CD1c-positive myeloid dendritic cell (primary cell): ENCODE results near the gene RNASET2.
"Not testable (repeated sequence)": the region's sequence is repeated elsewhere in the genome, so short reads cannot be mapped to it uniquely, and the experiment has no call there.

Experiments
- DNase-seq: peaks from one replicate; pipeline ENCODE4 v3.0.0-alpha.2; 2016; ENCODE audit errors: extremely low spot score

The RNASET2 gene

DNA sequence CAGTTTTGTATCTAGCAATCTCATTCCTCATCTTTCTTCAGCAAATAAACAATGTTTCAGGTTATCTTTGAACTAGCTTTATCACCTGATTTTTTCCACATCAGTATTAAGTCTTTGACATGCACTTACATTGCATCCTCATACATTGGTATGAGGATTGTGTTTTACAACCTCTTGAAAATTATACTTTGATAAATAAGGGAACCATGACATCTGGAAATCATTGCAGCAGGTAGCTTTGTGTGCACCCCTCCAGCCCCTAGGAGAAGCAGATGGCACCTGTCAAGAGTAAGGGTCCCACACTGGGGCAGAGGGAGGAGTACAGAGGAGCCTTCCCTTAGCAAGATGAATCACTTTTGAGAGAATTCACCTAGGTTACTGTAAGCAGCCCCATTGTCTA, 13.7 kb upstream of the RNASET2 start:
- no peak for DNase-seq

DNA sequence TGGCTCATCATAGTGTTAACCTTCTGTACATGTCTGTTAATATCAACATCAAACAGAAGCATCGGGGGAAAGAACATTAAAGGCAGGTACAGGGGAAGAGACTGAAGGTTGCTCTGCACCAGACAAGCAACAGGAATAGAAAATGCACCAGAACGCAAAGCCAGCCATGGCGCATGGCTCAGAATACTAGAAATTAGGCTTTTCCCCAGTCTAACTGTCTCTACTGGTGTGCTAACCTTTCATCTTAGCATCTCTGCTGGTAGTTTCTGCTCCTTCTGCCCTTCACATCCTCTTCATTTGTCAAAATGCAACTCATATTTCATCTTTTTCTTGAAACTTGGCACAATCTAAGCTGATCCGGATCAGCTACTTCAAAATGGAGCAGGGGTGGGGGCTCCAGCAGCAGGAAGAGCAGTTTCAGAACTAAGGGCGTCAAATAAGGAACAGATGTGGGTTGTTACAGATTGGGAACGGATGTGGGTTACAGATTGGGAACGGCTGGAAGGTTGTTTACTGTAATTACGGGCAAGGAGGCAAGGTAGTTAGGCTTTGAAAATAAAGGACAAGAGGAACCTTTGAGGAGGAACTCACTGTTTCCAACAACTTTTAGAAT, 13.1 kb upstream of the RNASET2 start:
- DNase-seq, result no peak

DNA sequence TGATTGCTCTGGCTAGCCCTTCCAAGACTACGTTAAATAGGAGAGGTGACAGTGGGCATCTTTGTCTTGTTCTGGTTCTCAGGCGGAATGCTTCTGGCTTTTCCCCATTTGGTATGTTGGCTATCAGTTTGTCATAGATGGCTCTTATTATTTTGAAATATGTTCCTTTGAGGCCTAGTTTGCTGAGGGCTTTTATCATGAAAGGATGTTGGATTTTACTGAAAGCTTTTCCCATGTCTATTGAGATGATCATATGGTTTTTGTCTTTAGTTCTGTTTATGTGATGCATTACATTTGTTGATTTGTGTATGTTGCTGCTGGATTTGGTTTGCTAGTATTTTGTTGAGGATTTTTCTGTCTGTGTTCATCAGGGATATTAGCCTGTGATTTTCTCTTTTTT, 9.9 kb upstream of the RNASET2 start:
- no peak for DNase-seq

DNA sequence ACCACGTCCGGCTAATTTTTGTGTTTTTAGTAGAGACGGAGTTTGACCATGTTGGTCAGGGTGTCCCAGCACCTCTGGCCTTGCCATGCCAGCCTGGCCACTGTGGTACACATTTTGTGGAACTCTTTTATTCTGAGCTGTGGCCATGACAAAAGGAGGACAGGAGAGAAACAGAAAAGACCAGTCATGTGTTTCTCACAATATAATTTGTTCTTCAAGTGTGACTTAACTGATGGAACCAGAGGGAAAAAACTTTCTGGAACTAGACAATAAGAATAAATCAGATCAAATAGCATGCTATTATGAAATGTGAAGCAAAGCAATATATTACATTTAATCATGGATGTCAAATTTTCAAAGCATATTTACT, 4.2 kb upstream of the RNASET2 start:
- no peak for DNase-seq

DNA sequence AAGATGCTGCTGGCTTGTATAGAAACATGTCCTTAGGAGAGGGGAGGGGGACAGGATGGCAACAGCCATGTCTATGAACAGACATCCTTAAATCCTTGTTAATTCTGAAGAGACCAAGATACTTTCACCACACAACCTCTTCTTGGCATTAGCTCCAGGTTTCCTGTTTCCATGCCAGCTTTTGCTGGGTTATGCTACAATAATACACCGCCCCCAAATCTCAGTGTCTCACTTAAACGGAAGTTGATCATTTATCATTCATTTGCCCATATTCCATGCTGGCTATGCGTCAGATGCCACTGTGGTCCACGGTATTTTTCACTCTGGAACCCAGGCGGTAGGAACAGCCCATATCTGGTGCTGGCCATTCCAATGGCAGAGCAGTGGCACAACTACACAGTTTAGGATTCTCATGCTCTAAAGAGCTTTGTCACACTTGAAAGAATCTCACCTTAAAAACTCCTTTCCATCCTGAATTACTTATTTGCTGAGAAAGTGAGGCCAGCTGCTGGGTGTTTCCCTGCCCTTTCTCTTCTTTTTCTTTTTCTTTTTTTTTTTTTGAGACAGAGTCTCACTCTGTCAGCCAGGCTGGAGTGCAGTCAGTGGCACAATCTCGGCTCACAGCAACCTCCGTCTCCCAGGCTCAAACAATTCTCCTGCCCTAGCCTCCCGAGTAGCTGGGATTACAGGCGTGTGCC, 3.7 kb upstream of the RNASET2 start:
- DNase-seq, result peak; percentile 36

DNA sequence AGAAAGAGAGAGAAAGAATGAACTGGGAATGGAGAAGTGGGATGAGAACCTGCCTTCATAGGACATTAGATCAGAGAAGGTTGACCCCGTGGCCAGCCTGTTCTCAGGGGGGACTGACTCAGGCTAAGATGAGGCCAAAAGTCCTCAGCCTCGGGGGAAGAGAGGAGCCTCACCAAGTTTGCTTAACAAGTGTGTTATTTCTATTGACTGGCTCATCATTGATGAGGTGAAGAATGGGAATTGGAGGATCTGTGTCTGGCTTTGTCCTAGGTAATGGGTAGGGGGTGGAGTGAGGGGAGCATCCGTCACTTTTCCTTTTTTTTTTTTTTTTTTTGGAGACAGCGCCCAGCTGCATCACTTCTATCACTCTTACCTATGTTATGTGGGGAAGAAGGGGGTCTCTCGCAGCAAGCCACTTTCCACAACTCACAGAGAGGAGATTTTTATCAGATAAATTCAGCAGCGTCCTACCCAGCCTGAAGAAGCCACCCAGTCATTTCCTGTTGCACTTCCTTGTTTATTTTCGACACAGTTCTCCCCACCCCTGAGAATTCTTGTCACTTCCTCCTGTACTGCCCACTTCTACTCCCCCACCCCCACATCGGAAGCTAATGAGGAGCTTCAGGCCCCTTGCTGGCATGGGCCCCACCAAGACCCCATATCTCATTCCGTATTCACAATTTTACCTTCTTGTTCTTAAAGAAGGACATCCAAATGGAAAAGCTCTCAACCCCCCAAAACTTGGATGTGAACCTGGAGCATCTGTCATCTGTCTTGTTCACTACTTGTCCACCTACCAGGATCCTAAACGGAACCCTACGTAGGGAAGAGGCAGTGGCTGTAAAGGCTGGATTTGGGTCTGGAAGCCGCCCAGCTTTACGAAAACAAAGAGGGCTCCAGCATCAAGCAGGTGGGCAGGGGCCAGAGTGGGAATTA, 2.8 kb upstream of the RNASET2 start:
- peak; percentile 83 for DNase-seq

DNA sequence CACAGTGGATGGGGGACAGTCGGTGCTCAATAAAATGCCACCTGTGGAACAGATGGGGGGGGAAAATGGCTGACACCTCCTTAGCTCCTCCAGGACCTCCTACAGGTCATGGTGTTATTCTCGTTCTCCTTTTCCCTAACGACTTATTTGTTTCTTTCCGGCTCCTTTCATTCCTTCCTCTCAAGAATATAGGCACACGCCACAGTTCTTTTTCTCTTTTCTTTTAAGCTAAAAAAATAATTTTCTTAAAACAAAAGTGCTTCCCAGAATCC, 1.4 kb upstream of the RNASET2 start:
- DNase-seq, result no peak

DNA sequence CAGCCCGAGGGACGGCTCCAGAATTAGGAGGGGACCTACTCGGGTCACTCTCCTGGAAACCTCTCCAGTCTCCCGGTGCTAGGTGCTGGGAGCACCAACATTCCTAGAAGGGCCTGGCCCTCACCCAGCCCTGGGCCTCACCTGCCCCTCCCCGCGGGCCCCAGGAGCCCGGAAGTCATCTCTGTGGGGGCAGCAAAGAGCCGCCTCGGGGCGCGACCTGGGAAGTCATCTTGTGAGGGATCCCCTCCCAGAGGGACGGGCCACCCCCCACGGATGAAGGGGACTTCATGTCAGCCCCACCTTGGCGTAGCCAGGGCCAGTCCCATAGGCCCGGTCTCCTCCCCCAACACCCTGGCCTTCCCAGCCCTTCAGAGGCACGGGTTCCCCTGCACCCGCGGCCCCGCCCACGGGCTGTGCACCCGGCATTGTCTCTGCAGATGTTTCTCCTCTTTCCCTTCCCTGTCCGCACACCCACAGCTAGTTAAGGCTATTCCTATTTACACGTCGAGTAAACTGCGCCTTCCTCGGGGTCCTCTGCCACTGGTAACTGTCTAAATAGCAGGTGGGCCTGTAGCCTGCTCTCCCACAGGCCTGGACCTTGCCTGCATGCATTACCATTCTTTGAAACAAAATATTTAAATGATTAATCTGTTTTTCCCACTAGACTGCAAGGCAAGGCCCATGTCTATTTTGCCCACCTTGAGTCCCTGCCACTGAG, 896 bp upstream of the RNASET2 start:
- peak; percentile 87 for DNase-seq

DNA sequence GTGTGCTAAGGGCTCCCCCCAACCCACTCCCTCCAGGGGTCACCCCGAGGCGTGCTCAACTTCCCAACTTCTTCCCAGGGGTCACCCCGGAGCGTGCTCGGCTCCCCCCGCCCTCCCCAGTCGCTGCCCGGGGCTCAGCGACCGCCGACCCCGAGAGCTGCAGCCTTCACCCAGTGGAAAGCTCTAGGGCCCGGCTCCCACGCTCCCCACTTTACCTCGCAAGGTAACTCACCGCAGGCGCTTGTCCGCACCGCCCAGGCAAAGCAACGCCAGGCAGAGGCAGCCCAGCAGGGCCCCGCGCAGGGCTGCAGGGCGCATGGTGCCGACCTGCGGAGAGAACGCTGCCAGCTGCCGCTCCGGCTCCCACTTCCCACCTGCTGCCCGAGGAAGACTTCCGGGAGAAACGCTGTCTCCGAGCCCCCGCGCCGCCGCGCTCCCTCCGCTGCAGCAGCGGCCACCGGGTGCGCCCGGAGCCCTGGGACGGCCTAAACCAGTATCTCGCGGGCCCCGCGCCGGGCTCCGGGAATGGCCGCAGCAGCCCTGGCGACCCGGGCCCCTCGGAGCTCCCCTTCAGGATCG, 396 bp downstream of the RNASET2 start:
- DNase-seq, result no peak

DNA sequence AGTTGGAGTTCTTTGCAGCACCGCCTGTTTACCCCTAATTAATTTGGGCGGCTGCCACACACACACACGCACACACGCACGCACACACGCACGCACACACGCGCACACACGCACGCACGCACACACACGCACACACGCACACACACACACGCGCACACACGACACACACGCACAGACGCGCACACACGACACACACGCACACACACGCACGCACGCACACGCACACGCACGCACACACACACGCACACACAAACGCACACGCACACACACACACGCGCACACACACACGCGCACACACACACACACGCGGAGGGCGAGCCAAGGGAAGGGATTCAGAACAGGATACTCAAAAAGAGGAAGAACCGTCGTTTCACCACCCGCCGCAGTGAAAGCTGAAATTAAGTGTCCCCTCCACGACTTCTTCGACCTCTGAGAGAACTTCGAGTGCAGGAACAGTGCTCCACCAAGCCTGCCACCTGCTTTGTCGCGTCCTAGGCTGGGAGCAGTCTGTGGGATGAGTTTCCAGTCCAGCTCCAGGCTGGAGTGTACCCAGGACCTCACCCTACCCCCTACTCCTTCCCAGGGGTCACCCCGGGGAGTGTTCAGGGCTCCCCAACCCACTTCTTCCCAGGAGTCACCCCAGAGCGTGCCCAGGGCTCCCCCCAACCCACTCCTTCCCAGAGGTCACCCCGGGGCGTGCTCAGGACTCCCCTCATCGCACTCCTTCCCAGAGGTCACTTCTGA, 1.1 kb downstream of the RNASET2 start:
- peak; percentile 89 for DNase-seq

DNA sequence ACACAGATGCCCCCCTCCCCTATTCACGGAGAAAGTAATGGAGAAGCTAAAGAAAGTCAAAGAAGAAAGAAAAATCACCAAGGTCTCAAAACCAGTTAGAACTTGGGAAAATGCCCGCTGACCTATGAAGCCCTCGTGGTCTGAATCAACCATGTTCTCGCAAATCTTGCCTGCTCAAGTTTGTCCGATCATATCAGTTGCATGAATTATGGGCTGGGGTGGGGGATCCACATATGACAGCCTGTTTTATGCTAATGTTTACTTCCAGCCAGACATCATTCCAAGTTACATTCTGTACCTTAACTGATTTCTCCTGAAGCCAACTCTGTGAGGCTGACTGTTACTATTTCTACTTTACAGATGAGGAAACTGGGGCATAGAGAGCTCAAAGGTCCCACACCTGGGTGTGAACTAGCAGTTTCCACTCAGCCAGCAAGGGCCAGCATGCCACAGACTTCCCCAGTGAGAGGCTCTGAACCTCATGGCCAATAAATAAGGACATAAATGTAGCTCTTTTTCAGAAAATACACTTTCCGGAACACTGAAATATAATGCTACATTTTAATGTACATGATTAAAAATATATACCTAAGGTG, 2.1 kb downstream of the RNASET2 start:
- DNase-seq, result no peak

DNA sequence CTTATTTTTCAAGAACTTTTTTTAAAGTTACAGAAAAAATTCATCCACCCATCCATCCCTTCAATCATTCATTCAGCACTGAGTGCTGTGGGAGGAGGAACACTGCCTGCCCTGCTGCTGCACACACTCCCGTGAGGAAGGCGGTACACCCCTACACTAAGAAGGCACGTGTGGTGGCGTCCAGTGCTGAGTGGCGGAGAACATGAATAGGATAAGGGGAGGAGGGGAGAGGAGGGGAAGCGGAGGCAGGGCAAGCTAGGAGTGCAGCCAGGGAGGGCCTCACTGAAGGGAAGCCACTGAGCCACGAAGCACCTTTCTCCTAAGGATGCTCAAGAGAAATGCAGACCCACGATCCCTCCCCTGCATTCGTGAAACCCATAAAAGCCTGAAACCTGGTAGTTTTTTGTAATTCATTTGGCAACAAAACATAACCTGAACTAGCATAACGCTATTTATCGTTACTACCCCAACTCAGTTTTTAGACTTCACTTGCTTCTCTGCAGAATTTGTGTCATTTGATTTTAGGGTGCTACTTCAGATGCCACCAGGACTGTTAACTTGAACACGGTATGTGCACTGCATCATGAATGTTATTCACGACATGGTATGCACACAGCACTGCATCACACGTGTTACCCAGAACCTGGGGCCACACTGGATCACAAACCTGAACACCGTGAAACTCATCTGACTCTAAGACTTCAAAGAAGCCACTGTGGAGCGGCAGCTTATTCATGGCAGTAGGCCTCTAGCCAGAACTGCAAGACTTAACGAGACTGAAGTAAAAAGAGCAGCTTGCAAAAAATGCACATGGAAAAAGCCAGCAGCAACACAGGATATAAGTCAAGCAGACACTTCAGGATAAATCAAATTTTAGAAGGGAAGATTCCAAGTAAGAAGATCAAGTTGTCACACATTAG, 3.5 kb downstream of the RNASET2 start:
- DNase-seq, result no peak

DNA sequence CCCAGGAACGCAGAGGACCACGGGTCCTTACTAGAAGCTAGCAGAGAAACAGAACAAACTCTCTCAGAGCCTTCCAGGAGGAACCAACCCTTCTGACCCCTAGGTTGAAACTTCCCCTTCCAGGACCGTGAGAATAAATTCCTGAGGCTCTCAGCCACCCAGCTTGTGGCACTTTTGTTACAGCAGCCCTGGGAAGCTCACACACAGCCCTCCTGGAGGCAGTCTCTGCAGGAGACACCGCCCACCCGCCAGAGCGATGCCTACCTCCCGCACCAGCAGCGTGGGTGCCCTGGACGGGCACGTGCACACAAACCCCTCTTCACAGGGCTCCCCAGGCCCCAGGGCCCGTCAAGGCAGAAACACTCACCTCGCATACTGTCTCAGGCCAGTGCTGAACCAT, 4.2 kb downstream of the RNASET2 start:
- peak; percentile 75 for DNase-seq

DNA sequence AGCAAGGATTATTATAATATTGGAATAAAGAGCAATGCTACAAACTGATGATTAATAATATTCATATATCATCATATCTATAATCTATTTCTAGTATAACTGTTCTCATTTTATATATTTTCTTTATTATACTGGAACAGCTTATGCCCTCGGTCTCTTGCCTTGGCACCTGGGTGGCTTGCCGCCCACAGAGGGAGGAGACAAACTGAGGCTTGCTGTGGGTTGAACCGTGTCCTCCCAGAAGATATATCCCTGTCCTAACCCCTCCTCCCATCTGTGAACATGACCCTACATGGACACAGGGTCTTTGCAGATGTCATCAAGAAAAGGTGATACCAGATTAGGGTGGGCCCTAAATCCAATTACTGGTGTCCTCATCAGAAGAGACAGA, 4.7 kb downstream of the RNASET2 start:
- DNase-seq, result no peak

DNA sequence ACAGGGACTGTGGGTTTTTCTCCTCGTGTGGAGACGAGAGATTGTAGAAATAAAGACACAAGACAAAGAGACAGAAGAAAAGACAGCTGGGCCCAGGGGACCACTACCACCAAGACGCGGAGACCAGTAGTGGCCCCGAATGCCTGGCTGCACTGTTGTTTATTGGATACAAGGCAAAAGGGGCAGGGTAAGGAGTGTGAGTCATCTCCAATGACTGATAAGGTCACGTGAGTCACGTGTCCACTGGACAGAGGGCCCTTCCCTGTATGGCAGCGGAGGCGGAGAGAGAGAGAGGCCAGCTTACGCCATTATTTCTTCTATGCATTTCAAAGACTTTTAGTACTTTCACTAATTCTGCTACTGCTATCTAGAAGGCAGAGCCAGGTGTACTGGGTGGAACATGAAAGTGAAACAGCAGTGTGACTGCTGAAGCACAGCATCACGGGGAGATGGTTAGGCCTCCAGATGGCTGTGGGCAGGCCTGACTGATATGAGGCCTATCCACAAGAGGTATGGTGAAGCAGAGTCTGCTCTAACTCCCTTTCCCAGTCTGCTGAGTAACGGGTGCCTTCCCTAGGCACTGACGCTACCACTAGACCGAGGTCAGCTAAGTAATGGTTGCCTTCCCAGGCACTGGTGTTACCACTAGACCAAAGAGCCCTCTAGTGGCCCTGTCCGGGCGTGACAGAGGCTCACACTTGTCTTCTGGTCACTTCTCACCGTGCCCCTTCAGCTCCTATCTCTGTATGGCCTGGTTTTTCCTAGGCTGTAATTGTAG, 5.3 kb downstream of the RNASET2 start:
- peak; percentile 35 for DNase-seq

DNA sequence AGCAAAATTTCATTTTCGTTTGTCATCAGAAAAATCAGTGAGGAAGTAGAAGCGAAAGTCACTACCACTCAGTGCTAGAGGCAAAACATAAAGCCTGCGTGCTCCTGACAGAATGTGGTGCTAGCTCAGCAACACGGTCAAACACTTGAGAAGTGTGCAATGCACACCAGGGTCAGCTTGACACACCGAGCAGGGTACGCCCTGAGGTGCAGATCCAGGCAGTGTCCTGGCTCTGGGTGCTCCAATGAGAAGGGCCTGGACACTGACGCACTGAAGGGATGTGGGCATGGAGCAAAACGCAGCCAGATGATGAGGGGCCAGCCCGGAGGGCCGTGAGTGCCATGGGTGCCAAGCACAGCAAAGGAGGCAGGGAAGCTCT, 5.9 kb downstream of the RNASET2 start:
- peak; percentile 71 for DNase-seq

DNA sequence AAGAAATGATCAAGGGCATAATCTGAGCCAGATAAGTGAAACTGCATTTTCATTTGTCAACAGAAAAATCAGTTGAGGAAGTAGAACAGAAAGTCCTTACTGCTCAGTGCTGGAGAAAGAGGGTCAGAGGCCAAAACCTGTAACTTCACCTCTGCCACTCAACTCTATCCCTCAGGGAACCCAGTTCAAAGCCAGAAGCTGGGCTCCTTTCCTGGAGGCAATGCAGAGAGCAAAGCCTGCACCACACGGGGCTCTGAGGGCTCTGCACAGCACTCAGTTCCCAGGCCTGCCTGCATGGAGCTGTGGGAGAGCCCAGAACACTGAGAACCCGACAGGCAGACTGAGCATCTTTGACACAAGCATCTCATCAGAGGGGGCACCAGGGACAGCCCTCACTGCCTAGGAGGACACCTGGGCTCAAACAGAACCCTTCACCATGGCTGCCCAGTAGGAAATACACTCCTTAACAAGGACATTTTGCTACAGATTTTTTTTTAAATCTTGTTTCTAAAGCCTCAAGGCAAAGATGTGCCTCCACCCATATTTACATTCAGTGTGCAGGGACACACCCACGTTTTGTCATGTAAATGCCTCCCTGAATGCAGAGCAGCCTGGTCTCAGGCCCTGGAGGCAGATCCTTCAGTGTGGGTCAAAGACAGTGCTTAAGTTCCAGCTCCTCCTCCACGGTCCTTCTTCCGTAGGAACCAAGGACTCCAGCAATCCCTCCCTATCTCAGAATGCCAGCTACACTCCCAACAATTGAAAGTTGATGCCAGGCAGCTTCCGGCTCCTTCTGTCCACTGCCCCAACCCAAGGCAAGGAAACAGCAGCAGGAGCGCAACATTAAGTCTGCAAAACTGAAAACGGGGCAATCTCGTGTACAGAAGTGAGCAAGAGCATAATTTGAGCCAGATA, 6.6 kb downstream of the RNASET2 start:
- DNase-seq, result peak; percentile 37

DNA sequence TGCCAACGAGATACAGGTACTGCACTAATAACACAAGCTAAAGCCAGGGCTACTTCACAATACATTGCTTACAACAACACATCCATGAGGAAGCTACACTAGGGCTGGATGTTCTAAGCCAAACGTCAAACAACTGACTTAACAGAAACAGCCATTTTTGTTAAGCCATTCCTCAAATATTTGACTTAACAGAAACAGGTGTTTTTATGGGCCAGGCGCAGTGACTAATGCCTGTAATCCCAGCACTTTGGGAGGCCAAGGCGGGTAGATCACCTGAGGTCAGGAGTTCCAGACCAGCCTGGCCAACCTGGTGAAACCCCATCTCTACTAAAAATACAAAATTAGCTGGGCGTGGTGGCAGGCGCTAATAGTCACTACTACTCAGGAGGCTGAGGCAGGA, 7.6 kb downstream of the RNASET2 start:
- not testable (repeated sequence) for DNase-seq
